Activated naive CD8-positive, alpha-beta T cell treated with anti-CD3 and anti-CD28 coated beads, Interleukin-2, amount 50 U/mL, for 24 hours (primary cell): Measurements from ENCODE around the gene TDP1.

Source experiments
- ATAC-seq: fragments of 150-1000 bp; cut with Tn5 transposase; one replicate; pipeline ENCODE4 v1.10.0; 2021
- DNase-seq: peaks from one replicate; pipeline ENCODE4 v3.0.0; 2021
- H3K27ac Mint-ChIP-seq: one replicate; pipeline ENCODE4 v1.8.0; 2021; ENCODE audit warnings: mild to moderate bottlenecking, mixed read lengths
- H3K27me3 Mint-ChIP-seq: one replicate; pipeline ENCODE4 v1.8.0; 2021; ENCODE audit warnings: mixed read lengths
- H3K36me3 Mint-ChIP-seq: one replicate; pipeline ENCODE4 v1.8.0; 2021; ENCODE audit warnings: low read depth, mixed read lengths
- H3K4me1 Mint-ChIP-seq: one replicate; pipeline ENCODE4 v1.8.0; 2021; ENCODE audit warnings: mixed read lengths
- H3K4me3 Mint-ChIP-seq: one replicate; pipeline ENCODE4 v1.8.0; 2021; ENCODE audit warnings: mild to moderate bottlenecking, moderate library complexity, mixed read lengths
- H3K9me3 Mint-ChIP-seq: one replicate; pipeline ENCODE4 v1.8.0; 2021; ENCODE audit warnings: mixed read lengths

Gene TDP1

GRCh38 chr14:89957376-89957775 lies 1.6 kb downstream of the TDP1 start:
- Mint-ChIP-seq H3K36me3 (peaks cover 52% of the 10 kb centered on the region), H3K4me3 (peak overlapping the region; percentile 97)

GRCh38 chr14:89957791-89958190 lies 2.1 kb downstream of the TDP1 start:
- Mint-ChIP-seq H3K27ac (peak overlapping the region; percentile 97), H3K9me3 (peaks cover 5% of the 10 kb centered on the region), H3K27me3 (peaks cover 2% of the 10 kb centered on the region), H3K4me3 (peak overlapping the region; percentile 97), H3K36me3 (peaks cover 56% of the 10 kb centered on the region), H3K4me1 (peaks cover 65% of the 10 kb centered on the region)
- DNase-seq: no peak
- ATAC-seq: no peak

More at GRCh38 chr14:89957376-89957775, 1.6 kb downstream of the TDP1 start:
- peaks cover 2% of the 10 kb centered on the region for H3K27me3 Mint-ChIP-seq
- peak overlapping the region; percentile 97 for H3K27ac Mint-ChIP-seq
- peaks cover 65% of the 10 kb centered on the region for H3K4me1 Mint-ChIP-seq
- ATAC-seq: no peak
- no peak for DNase-seq
- H3K9me3 Mint-ChIP-seq: peaks cover 5% of the 10 kb centered on the region

DNA sequence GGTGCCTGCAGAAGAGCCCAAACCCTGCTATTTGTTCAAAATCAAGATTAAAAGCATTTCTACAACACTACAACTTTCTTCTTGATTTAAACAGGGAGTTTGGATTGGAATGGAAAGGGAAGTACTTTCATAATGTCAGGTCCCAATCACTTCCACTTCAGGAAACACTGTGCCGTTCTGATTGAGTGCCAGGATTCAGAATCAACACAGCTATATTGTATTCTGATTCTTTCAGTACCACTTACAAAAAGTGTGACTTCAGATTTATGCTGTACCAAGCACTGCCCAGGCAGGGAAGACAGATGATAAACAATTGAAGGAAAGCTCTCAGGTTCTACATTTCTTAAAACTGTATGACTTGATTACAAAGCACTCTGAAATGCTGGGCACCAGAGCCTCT lies 3.2 kb downstream of the TDP1 start:
- Mint-ChIP-seq H3K4me1 (peaks cover 63% of the 10 kb centered on the region), H3K4me3 (peak overlapping the region; percentile 40), H3K27ac (peak overlapping the region; percentile 86), H3K9me3 (peaks cover 5% of the 10 kb centered on the region), H3K36me3 (peaks cover 67% of the 10 kb centered on the region), H3K27me3 (peaks cover 2% of the 10 kb centered on the region)
- DNase-seq: no peak
- no peak for ATAC-seq

DNA sequence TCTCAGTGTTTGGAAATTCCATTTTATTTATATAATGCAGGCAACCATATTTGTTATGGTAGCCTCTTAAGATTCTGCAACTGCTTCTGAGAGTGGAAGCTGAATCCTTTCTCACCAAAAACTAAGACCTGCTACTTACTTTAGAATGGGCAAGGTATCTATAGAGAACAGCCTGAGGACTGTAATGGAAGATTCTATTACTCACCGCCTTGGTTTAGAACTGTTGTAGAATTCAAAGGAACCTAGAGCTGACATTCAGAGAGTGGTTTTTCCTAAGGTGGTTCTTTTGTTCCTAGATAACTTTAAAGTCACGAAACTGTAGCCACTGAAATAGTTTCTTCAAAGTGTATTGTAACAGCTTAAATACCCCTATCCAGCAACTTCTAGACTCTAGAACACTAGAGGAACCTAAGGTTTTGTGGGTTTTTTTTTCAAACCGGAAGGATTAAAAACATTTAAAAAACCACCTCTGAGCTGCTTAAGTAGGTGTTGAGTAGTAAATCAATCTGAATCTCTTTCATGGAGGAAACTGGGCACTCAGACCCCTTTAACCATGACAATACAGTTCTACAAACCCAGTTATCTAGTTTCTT lies 4.2 kb downstream of the TDP1 start:
- Mint-ChIP-seq H3K4me1 (peaks cover 64% of the 10 kb centered on the region), H3K36me3 (peaks cover 77% of the 10 kb centered on the region), H3K27me3 (peaks cover 2% of the 10 kb centered on the region), H3K9me3 (peaks cover 5% of the 10 kb centered on the region), H3K4me3 (peak overlapping the region; percentile 57), H3K27ac (peak overlapping the region; percentile 86)
- ATAC-seq (peak; percentile 67), DNase-seq (no peak)

- Mint-ChIP-seq H3K36me3 (peaks cover 86% of the 10 kb centered on the region), H3K27ac (peak overlapping the region; percentile 86), H3K4me1 (peaks cover 70% of the 10 kb centered on the region), H3K4me3 (peak overlapping the region; percentile 57), H3K9me3 (peaks cover 5% of the 10 kb centered on the region), H3K27me3 (peaks cover 2% of the 10 kb centered on the region)
- DNase-seq (no peak), ATAC-seq (no peak)
These were observed 5.2 kb downstream of the TDP1 start for GRCh38 chr14:89960914-89961313.

DNA sequence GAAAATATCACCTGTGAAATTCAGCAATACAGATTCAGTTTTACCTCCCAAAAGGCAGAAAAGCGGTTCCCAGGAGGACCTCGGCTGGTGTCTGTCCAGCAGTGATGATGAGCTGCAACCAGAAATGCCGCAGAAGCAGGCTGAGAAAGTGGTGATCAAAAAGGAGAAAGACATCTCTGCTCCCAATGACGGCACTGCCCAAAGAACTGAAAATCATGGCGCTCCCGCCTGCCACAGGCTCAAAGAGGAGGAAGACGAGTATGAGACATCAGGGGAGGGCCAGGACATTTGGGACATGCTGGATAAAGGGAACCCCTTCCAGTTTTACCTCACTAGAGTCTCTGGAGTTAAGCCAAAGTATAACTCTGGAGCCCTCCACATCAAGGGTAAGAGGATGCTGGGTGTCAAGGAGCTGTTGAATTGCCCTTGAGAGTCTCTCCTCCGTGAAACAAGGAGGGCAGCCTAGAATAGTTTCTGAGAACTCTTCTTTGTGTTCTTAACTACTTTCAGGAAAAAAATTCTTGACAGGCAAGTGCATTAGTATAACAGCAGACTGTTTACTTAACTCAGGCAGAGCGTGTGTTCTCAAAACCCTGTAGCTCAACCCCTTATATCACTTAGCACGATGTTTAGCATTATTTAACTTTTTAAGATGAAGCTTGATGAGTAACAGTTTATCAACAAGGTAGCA lies 7.7 kb downstream of the TDP1 start:
- H3K4me1 Mint-ChIP-seq: peaks cover 50% of the 10 kb centered on the region
- no peaks in the 10 kb centered on the region for H3K27me3 Mint-ChIP-seq
- no peak overlapping the region for H3K4me3 Mint-ChIP-seq
- no peak for DNase-seq
- H3K9me3 Mint-ChIP-seq: peaks cover 5% of the 10 kb centered on the region
- H3K27ac Mint-ChIP-seq: no peak overlapping the region
- ATAC-seq: no peak
- H3K36me3 Mint-ChIP-seq: peaks cover 81% of the 10 kb centered on the region

- Mint-ChIP-seq H3K27me3 (no peaks in the 10 kb centered on the region), H3K4me1 (peaks cover 26% of the 10 kb centered on the region), H3K4me3 (no peak overlapping the region), H3K27ac (no peak overlapping the region), H3K9me3 (peaks cover under 1% of the 10 kb centered on the region), H3K36me3 (peaks cover 79% of the 10 kb centered on the region)
- ATAC-seq: no peak
- DNase-seq: no peak
These were observed 10.1 kb downstream of the TDP1 start for GRCh38 chr14:89965839-89966238.

- ATAC-seq (peak; percentile 52), DNase-seq (peak; percentile 53)
- no peaks in the 10 kb centered on the region for H3K4me1 Mint-ChIP-seq
- no peaks in the 10 kb centered on the region for H3K27me3 Mint-ChIP-seq
- no peak overlapping the region for H3K4me3 Mint-ChIP-seq
- peaks cover 65% of the 10 kb centered on the region for H3K36me3 Mint-ChIP-seq
- no peaks in the 10 kb centered on the region for H3K9me3 Mint-ChIP-seq
- no peak overlapping the region for H3K27ac Mint-ChIP-seq
These were observed 17.6 kb downstream of the TDP1 start for GRCh38 chr14:89973234-89973823.

- ATAC-seq (no peak), DNase-seq (no peak)
- peaks cover 59% of the 10 kb centered on the region for H3K36me3 Mint-ChIP-seq
- no peaks in the 10 kb centered on the region for H3K27me3 Mint-ChIP-seq
- no peaks in the 10 kb centered on the region for H3K4me1 Mint-ChIP-seq
- no peaks in the 10 kb centered on the region for H3K9me3 Mint-ChIP-seq
- no peak overlapping the region for H3K27ac Mint-ChIP-seq
- no peak overlapping the region for H3K4me3 Mint-ChIP-seq
These were observed 21.9 kb downstream of the TDP1 start for GRCh38 chr14:89977668-89978067.

GRCh38 chr14:89978656-89979055 lies 22.9 kb downstream of the TDP1 start:
- Mint-ChIP-seq H3K27ac (no peak overlapping the region), H3K4me1 (no peaks in the 10 kb centered on the region), H3K27me3 (no peaks in the 10 kb centered on the region), H3K4me3 (no peak overlapping the region), H3K9me3 (no peaks in the 10 kb centered on the region), H3K36me3 (peaks cover 59% of the 10 kb centered on the region)
- DNase-seq (no peak), ATAC-seq (no peak)

DNA sequence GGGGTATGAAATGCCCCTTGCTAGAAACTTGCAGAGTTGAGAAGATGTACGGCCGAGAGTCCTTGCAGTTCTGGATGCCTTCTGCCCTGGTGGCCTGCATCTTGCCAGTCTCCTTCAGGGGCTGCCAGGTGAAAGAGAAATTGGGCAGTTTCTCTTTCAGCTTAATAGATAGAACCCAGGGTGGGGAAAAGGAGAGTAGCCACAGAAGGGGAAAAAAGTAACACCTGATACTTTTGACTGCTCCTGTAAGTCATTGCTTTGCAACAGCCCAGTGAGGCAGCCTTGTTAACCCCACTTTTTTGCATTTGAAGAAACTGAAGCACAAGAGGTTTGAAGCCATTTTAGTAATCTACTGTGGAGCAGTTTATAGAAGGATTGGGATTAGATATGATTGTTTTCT lies 27.6 kb downstream of the TDP1 start:
- Mint-ChIP-seq H3K27ac (no peak overlapping the region), H3K4me3 (no peak overlapping the region)

DNA sequence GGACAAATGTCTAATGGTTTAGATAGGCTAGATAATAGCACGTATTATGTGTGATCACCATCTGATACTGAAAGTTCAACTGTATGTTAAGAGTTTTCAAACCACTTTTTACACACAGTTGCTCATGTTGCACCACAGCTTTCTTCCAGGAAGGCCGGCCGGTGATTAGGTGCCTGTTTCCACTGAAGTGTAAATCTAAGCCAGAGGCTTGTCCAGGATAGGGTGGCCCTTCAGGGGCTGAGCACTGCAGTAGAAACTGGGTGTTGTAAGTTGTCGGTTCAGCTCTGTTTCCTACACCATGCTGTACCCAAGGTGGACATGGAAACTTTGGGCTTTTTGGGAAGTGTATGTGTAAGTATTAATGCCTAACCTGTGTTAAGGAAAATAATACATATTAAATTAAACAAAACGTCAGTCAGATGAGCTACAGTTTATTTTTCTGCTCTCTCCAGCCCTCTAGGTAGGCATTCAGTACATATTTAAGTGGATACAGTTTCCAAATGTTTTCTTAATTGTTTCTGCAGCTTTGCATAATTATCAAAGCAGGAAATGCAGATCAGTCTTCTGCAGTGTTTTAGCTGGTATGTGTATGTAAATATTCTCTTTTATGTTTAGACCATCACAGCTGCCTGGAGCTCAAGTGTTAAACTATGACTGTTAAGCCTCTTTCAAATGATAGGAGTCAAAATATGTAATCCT lies 30.9 kb downstream of the TDP1 start:
- Mint-ChIP-seq H3K27me3 (no peaks in the 10 kb centered on the region), H3K9me3 (no peaks in the 10 kb centered on the region), H3K36me3 (peaks cover 65% of the 10 kb centered on the region), H3K4me3 (no peak overlapping the region), H3K27ac (no peak overlapping the region), H3K4me1 (no peaks in the 10 kb centered on the region)
- DNase-seq (no peak), ATAC-seq (peak; percentile 28)

More for the DNA sequence above, 27.6 kb downstream of the TDP1 start:
- Mint-ChIP-seq H3K9me3 (no peaks in the 10 kb centered on the region), H3K36me3 (peaks cover 58% of the 10 kb centered on the region), H3K4me1 (no peaks in the 10 kb centered on the region), H3K27me3 (no peaks in the 10 kb centered on the region)
- no peak for ATAC-seq
- no peak for DNase-seq

DNA sequence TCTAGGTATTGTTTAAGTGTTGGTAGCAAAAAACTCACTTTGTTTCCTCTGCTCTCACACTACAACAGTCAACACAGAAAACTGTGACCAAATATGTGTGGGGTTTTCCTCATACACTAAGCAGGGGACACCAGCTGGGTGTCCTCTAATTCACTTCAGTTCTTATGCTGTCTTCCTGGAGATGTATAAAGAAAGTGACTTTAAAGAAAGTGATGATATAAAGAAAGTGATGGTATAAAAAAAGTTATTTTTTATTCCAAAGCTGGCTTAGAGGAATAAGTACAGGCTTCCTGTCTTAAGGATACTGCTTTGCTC lies 31.4 kb downstream of the TDP1 start:
- H3K9me3 Mint-ChIP-seq: no peaks in the 10 kb centered on the region
- H3K27me3 Mint-ChIP-seq: no peaks in the 10 kb centered on the region
- no peaks in the 10 kb centered on the region for H3K4me1 Mint-ChIP-seq
- no peak for DNase-seq
- no peak for ATAC-seq
- peaks cover 62% of the 10 kb centered on the region for H3K36me3 Mint-ChIP-seq
- H3K27ac Mint-ChIP-seq: no peak overlapping the region
- no peak overlapping the region for H3K4me3 Mint-ChIP-seq

DNA sequence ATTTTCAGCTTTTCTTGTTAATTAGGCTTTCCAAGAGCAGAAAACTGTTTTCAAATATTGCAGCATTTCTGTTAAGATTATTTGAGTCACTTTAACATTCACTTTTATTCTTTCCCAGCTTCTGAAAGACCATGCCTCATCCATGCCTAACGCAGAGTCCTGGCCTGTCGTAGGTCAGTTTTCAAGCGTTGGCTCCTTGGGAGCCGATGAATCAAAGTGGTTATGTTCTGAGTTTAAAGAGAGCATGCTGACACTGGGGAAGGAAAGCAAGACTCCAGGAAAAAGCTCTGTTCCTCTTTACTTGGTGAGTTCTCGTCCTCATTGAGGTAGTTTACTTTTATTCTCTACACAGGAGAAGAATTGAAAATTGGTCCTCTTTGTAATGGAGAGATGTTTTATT lies 33.1 kb downstream of the TDP1 start:
- Mint-ChIP-seq H3K27me3 (no peaks in the 10 kb centered on the region), H3K9me3 (no peaks in the 10 kb centered on the region), H3K27ac (no peak overlapping the region), H3K4me1 (no peaks in the 10 kb centered on the region), H3K4me3 (no peak overlapping the region), H3K36me3 (peaks cover 58% of the 10 kb centered on the region)
- no peak for DNase-seq
- ATAC-seq: no peak

GRCh38 chr14:89990218-89990617 lies 34.5 kb downstream of the TDP1 start:
- H3K9me3 Mint-ChIP-seq: no peaks in the 10 kb centered on the region
- no peak overlapping the region for H3K4me3 Mint-ChIP-seq
- no peak overlapping the region for H3K27ac Mint-ChIP-seq
- ATAC-seq (no peak), DNase-seq (no peak)
- H3K27me3 Mint-ChIP-seq: no peaks in the 10 kb centered on the region
- no peaks in the 10 kb centered on the region for H3K4me1 Mint-ChIP-seq
- peaks cover 60% of the 10 kb centered on the region for H3K36me3 Mint-ChIP-seq
